Neuronal stem cell (in vitro differentiated cells): ENCODE data around the gene RMDN2.

Experiments used
- DNase-seq: peaks from one replicate; pipeline ENCODE4 v3.0.0-alpha.2; 2013; ENCODE audit warnings: low spot score
- H2AFZ ChIP-seq: one replicate; pipeline ENCODE4 v1.6.1; 2013; ENCODE audit warnings: mild to moderate bottlenecking, low read length, inconsistent platforms
- H2AK5ac ChIP-seq: 2 replicates; pipeline ENCODE4 v1.6.1; 2013; ENCODE audit warnings: low read depth, mild to moderate bottlenecking, inconsistent platforms, low read length, moderate library complexity, mixed read lengths
- H2BK120ac ChIP-seq: 2 replicates; pipeline ENCODE4 v1.6.1; 2013; ENCODE audit warnings: low read depth, mild to moderate bottlenecking, inconsistent platforms, low read length, moderate library complexity, mixed read lengths
- H2BK12ac ChIP-seq: one replicate; pipeline ENCODE4 v1.6.1; 2013; ENCODE audit warnings: low read length, inconsistent platforms
- H2BK15ac ChIP-seq: 2 replicates; pipeline ENCODE4 v1.6.1; 2013; ENCODE audit warnings: mild to moderate bottlenecking, low read length, inconsistent platforms, mixed read lengths
- H2BK5ac ChIP-seq: one replicate; pipeline ENCODE4 v1.6.1; 2013; ENCODE audit warnings: inconsistent platforms, mild to moderate bottlenecking, low read length, moderate library complexity
- H3K14ac ChIP-seq: one replicate; pipeline ENCODE4 v1.6.1; 2013; ENCODE audit warnings: low read length, inconsistent platforms
- H3K18ac ChIP-seq: 2 replicates; pipeline ENCODE4 v1.6.1; 2013; ENCODE audit warnings: low read length, inconsistent platforms
- H3K23ac ChIP-seq: 2 replicates; pipeline ENCODE4 v1.6.1; 2013; ENCODE audit warnings: low read depth, mild to moderate bottlenecking, mixed read lengths, low read length, inconsistent platforms; ENCODE audit not compliant: poor library complexity
- H3K27ac ChIP-seq: replicated peaks from 3 replicates; pipeline ENCODE4 v1.5.1; 2013; ENCODE audit warnings: low read length, inconsistent platforms
- H3K27me3 ChIP-seq, 3 experiments: 2 replicates each; pipeline ENCODE4 v1.6.1; 2013; ENCODE audit warnings: low read length in 3 of 3, mild to moderate bottlenecking in 2 of 3, inconsistent platforms in 1 of 3, low read depth in 1 of 3, mixed read lengths in 1 of 3, moderate library complexity in 1 of 3; ENCODE audit not compliant: control insufficient read depth in 3 of 3, insufficient read depth in 3 of 3
- H3K36me3 ChIP-seq, 2 donors: replicated peaks in 1 of 2; 2 replicates each; pipeline ENCODE4 v1.6.1; 2013; ENCODE audit warnings: low read length in 2 of 2; ENCODE audit not compliant: control insufficient read depth in 2 of 2, insufficient read depth in 2 of 2
- H3K4ac ChIP-seq: 2 replicates; pipeline ENCODE4 v1.6.1; 2013; ENCODE audit warnings: inconsistent platforms, mild to moderate bottlenecking, low read length, moderate library complexity
- H3K4me1 ChIP-seq, 2 donors: 1 replicate in 1 of 2; 2 replicates in 1 of 2; pipeline ENCODE4 v1.6.1; 2013; ENCODE audit warnings: low read length in 2 of 2, low read depth in 1 of 2; ENCODE audit not compliant: control insufficient read depth in 2 of 2, insufficient read depth in 1 of 2
- H3K4me2 ChIP-seq: one replicate; pipeline ENCODE4 v1.6.1; 2013; ENCODE audit warnings: mild to moderate bottlenecking, low read length, inconsistent platforms; ENCODE audit not compliant: insufficient read depth, poor library complexity, severe bottlenecking
- H3K4me3 ChIP-seq, 2 donors: 2 replicates each; pipeline ENCODE4 v1.5.1; 2013; ENCODE audit warnings: low read length in 2 of 2, mild to moderate bottlenecking in 2 of 2, inconsistent platforms in 1 of 2, moderate library complexity in 1 of 2
- H3K79me1 ChIP-seq: one replicate; pipeline ENCODE4 v1.6.1; 2013; ENCODE audit warnings: low read depth, mild to moderate bottlenecking, inconsistent platforms, low read length, moderate library complexity
- H3K9ac ChIP-seq: one replicate; pipeline ENCODE4 v1.6.1; 2013; ENCODE audit warnings: mild to moderate bottlenecking, low read depth, low read length, inconsistent platforms; ENCODE audit not compliant: poor library complexity
- H3K9me3 ChIP-seq, 2 donors: replicated peaks in 1 of 2; 2 replicates each; pipeline versions ENCODE3 to v1.6.1; 2013; ENCODE audit warnings: low read length in 2 of 2, mild to moderate bottlenecking in 2 of 2, inconsistent platforms in 1 of 2, low read depth in 1 of 2, mixed read lengths in 1 of 2, moderate library complexity in 1 of 2; ENCODE audit not compliant: control insufficient read depth in 2 of 2, insufficient read depth in 1 of 2
- H4K8ac ChIP-seq: one replicate; pipeline ENCODE4 v1.6.1; 2013; ENCODE audit warnings: low read depth, mild to moderate bottlenecking, inconsistent platforms, low read length, moderate library complexity
- H4K91ac ChIP-seq: one replicate; pipeline ENCODE4 v1.6.1; 2013; ENCODE audit warnings: low read length, low read depth, mild to moderate bottlenecking, inconsistent platforms; ENCODE audit not compliant: poor library complexity
- WGBS, 2 donors: extraction: QIAGEN DNeasy Blood & Tissue Kit; methylation state at CpG; one replicate each; pipeline ENCODE4 v1.1.7; 2013; ENCODE audit warnings: missing lambda C conversion rate in 2 of 2, mixed read lengths in 1 of 2; ENCODE audit not compliant: insufficient read length in 2 of 2, insufficient replicate concordance in 1 of 2; ENCODE audit errors: extremely low coverage in 2 of 2; 5-methylcytosine and 5-hydroxymethylcytosine counted together

The RMDN2 gene

GRCh38 chr2:37882036-37882435 is 43.1 kb upstream of the RMDN2 start:
- no peak overlapping the region for H3K23ac ChIP-seq
- H3K9me3 ChIP-seq = no peaks in the 10 kb centered on the region
- H2BK12ac ChIP-seq = no peak overlapping the region
- H2BK5ac ChIP-seq = no peak overlapping the region
- H3K27ac ChIP-seq = no peak overlapping the region
- DNase-seq = no peak
- H3K18ac ChIP-seq = no peak overlapping the region
- H2BK120ac ChIP-seq = no peak overlapping the region
- no peak overlapping the region for H3K4ac ChIP-seq
- H2AK5ac ChIP-seq = no peak overlapping the region
- no peak overlapping the region for H2AFZ ChIP-seq
- no peaks in the 10 kb centered on the region for H3K79me1 ChIP-seq
- H4K91ac ChIP-seq = no peak overlapping the region
- no peaks in the 10 kb centered on the region for H3K36me3 ChIP-seq
- no peak overlapping the region for H2BK15ac ChIP-seq
- no CpG with 5 or more reads among the region's 1 CpG for WGBS, 2 donors
- peaks cover 0 to 14% (median 0%) of the 10 kb centered on the region in 3 experiments for H3K27me3 ChIP-seq
- H3K9ac ChIP-seq = no peak overlapping the region
- H3K4me2 ChIP-seq = no peak overlapping the region
- H4K8ac ChIP-seq = no peak overlapping the region
- peaks cover 0 to 2% of the 10 kb centered on the region in 2 donors for H3K4me1 ChIP-seq
- no peak overlapping the region for H3K4me3 ChIP-seq
- H3K14ac ChIP-seq = no peak overlapping the region

GRCh38 chr2:37883518-37883917 is 41.6 kb upstream of the RMDN2 start:
- H3K23ac ChIP-seq = no peak overlapping the region
- no CpG with 5 or more reads among the region's 2 CpGs for WGBS, 2 donors
- H3K36me3 ChIP-seq = no peaks in the 10 kb centered on the region

GRCh38 chr2:37885329-37885993 is 39.6 kb upstream of the RMDN2 start:
- WGBS, 2 donors = no CpG with 5 or more reads among the region's 3 CpGs
- Histone ChIP-seq H3K14ac (no peak overlapping the region), H4K91ac (no peak overlapping the region), H2BK120ac (no peak overlapping the region), H2AK5ac (no peak overlapping the region), H2BK15ac (no peak overlapping the region), H3K27ac (no peak overlapping the region), H3K23ac (no peak overlapping the region), H3K4ac (no peak overlapping the region), H2AFZ (no peak overlapping the region), H3K9ac (no peak overlapping the region), H2BK5ac (no peak overlapping the region), H3K4me1 (peaks cover 0 to 2% of the 10 kb centered on the region in 2 donors), H3K9me3 (no peaks in the 10 kb centered on the region), H3K36me3 (no peaks in the 10 kb centered on the region), H3K27me3 (peaks cover 0 to 18% (median 0%) of the 10 kb centered on the region in 3 experiments), H2BK12ac (no peak overlapping the region), H3K4me2 (no peak overlapping the region), H3K79me1 (no peaks in the 10 kb centered on the region), H3K18ac (no peak overlapping the region), H3K4me3 (no peak overlapping the region), H4K8ac (no peak overlapping the region)
- DNase-seq = no peak

More at GRCh38 chr2:37883518-37883917, 41.6 kb upstream of the RMDN2 start:
- Histone ChIP-seq H2BK120ac (no peak overlapping the region), H4K91ac (no peak overlapping the region), H2BK5ac (no peak overlapping the region), H2BK12ac (no peak overlapping the region), H2AFZ (no peak overlapping the region), H4K8ac (no peak overlapping the region), H3K27ac (no peak overlapping the region), H2AK5ac (no peak overlapping the region), H3K14ac (no peak overlapping the region), H2BK15ac (no peak overlapping the region), H3K4me3 (no peak overlapping the region), H3K4me1 (peaks cover 0 to 2% of the 10 kb centered on the region in 2 donors), H3K79me1 (no peaks in the 10 kb centered on the region), H3K4me2 (no peak overlapping the region), H3K9me3 (no peaks in the 10 kb centered on the region), H3K27me3 (peaks cover 0 to 14% (median 0%) of the 10 kb centered on the region in 3 experiments), H3K18ac (no peak overlapping the region), H3K9ac (no peak overlapping the region), H3K4ac (no peak overlapping the region)
- DNase-seq = no peak

GRCh38 chr2:37886745-37887144 is 38.3 kb upstream of the RMDN2 start:
- Histone ChIP-seq H3K4me2 (no peak overlapping the region), H3K14ac (no peak overlapping the region), H3K23ac (no peak overlapping the region), H3K79me1 (no peaks in the 10 kb centered on the region), H3K4ac (no peak overlapping the region), H2AK5ac (no peak overlapping the region), H3K27ac (no peak overlapping the region), H3K18ac (no peak overlapping the region), H3K9me3 (no peaks in the 10 kb centered on the region), H2BK5ac (no peak overlapping the region), H2BK120ac (no peak overlapping the region), H3K9ac (no peak overlapping the region), H2AFZ (no peak overlapping the region), H4K91ac (no peak overlapping the region), H3K4me1 (peaks cover 0 to 2% of the 10 kb centered on the region in 2 donors), H3K4me3 (no peak overlapping the region), H2BK12ac (no peak overlapping the region), H3K36me3 (no peaks in the 10 kb centered on the region), H4K8ac (no peak overlapping the region), H3K27me3 (peaks cover 0 to 18% (median 0%) of the 10 kb centered on the region in 3 experiments), H2BK15ac (no peak overlapping the region)
- no CpG with 5 or more reads among the region's 5 CpGs for WGBS, 2 donors
- no peak for DNase-seq
